ENCODE results near the gene ME3.
"Not testable (repeated sequence)": the region's sequence is repeated elsewhere in the genome, so short reads cannot be mapped to it uniquely, and the experiment has no call there.

The ME3 gene

GRCh38 chr11:86433361-86434095 is 238.9 kb downstream of the ME3 start:
- ATAC-seq, DNase-seq: not testable (repeated sequence)

- DNase-seq = no peak
- ATAC-seq = no peak
Observed at GRCh38 chr11:86431258-86431657, 241.2 kb downstream of the ME3 start.

GRCh38 chr11:86427441-86427840 is 245.0 kb downstream of the ME3 start:
- ATAC-seq (no peak), DNase-seq (no peak)

GRCh38 chr11:86423488-86423887 is 248.9 kb downstream of the ME3 start:
- ATAC-seq, DNase-seq: not testable (repeated sequence)

- ATAC-seq = no peak
- no peak for DNase-seq
Observed at GRCh38 chr11:86422371-86422770, 250.0 kb downstream of the ME3 start.

GRCh38 chr11:86421946-86422345 is 250.5 kb downstream of the ME3 start:
- DNase-seq (no peak), ATAC-seq (no peak)

GRCh38 chr11:86418917-86419316 is 253.5 kb downstream of the ME3 start:
- no peak for DNase-seq
- ATAC-seq = peak; percentile 73

- DNase-seq (no peak), ATAC-seq (no peak)
Observed at GRCh38 chr11:86418513-86418912, 253.9 kb downstream of the ME3 start.

- no peak for ATAC-seq
- no peak for DNase-seq
Observed at GRCh38 chr11:86418106-86418505, 254.3 kb downstream of the ME3 start.

- DNase-seq, ATAC-seq: not testable (repeated sequence)
Observed at GRCh38 chr11:86416951-86417350, 255.5 kb downstream of the ME3 start.

- ATAC-seq (no peak), DNase-seq (no peak)
Observed at GRCh38 chr11:86416494-86416893, 255.9 kb downstream of the ME3 start.

- no peak for ATAC-seq
- DNase-seq = no peak
Observed at GRCh38 chr11:86415026-86415425, 257.4 kb downstream of the ME3 start.

GRCh38 chr11:86414032-86414431 is 258.4 kb downstream of the ME3 start:
- no peak for DNase-seq

GRCh38 chr11:86408845-86409244 is 263.6 kb downstream of the ME3 start:
- DNase-seq = no peak

More at GRCh38 chr11:86414032-86414431, 258.4 kb downstream of the ME3 start:
- ATAC-seq = no peak

GRCh38 chr11:86403458-86403857 is 269.0 kb downstream of the ME3 start:
- ATAC-seq = no peak
- no peak for DNase-seq

More at GRCh38 chr11:86408845-86409244, 263.6 kb downstream of the ME3 start:
- ATAC-seq = no peak

- ATAC-seq = no peak
- no peak for DNase-seq
Observed at GRCh38 chr11:86398106-86398505, 274.3 kb downstream of the ME3 start.

GRCh38 chr11:86397351-86397750 is 275.1 kb downstream of the ME3 start:
- ATAC-seq = no peak
- DNase-seq = no peak

GRCh38 chr11:86396396-86396795 is 276.0 kb downstream of the ME3 start:
- DNase-seq (no peak), ATAC-seq (no peak)

- DNase-seq (no peak), ATAC-seq (no peak)
Observed at GRCh38 chr11:86395061-86395551, 277.3 kb downstream of the ME3 start.

Measured in stimulated activated naive CD8-positive, alpha-beta T cell treated with anti-CD3 and anti-CD28 coated beads, Interleukin-15, Interleukin-2, amounts not matched to agents 100 U/mL and 50 U/mL, for 24 hours (primary cell).